IPS DF 19.7 (cell line): ENCODE data around the gene DAPK2.
"Not testable (repeated sequence)": the region's sequence is repeated elsewhere in the genome, so short reads cannot be mapped to it uniquely, and the experiment has no call there.

Source experiments
- DNase-seq: peaks from one replicate; pipeline ENCODE4 v3.0.0-alpha.2; 2013; ENCODE audit warnings: low read depth, low spot score

DAPK2 gene

GRCh38 chr15:64053674-64054073 is 7.4 kb upstream of the DAPK2 start:
- not testable (repeated sequence) for DNase-seq

- DNase-seq, result no peak
Observed at GRCh38 chr15:64052925-64053491, 6.7 kb upstream of the DAPK2 start.

GRCh38 chr15:64051407-64052259 is 5.3 kb upstream of the DAPK2 start:
- DNase-seq, result no peak

- no peak for DNase-seq
Observed at GRCh38 chr15:64051093-64051402, 4.8 kb upstream of the DAPK2 start.

GRCh38 chr15:64050281-64051092 is 4.2 kb upstream of the DAPK2 start:
- no peak for DNase-seq

GRCh38 chr15:64048781-64049460 is 2.6 kb upstream of the DAPK2 start:
- no peak for DNase-seq

- DNase-seq, result no peak
Observed at GRCh38 chr15:64045774-64046420, 388 bp downstream of the DAPK2 start.

GRCh38 chr15:64045101-64045435 is 1.2 kb downstream of the DAPK2 start:
- DNase-seq, result no peak

GRCh38 chr15:64044300-64045100 is 1.8 kb downstream of the DAPK2 start:
- no peak for DNase-seq

- DNase-seq, result peak; percentile 20
Observed at GRCh38 chr15:64038878-64039610, 7.2 kb downstream of the DAPK2 start.

- DNase-seq, result no peak
Observed at GRCh38 chr15:64037966-64038365, 8.3 kb downstream of the DAPK2 start.

- no peak for DNase-seq
Observed at GRCh38 chr15:64037116-64037515, 9.2 kb downstream of the DAPK2 start.

- no peak for DNase-seq
Observed at GRCh38 chr15:64035525-64035924, 10.8 kb downstream of the DAPK2 start.

GRCh38 chr15:64034519-64034918 is 11.8 kb downstream of the DAPK2 start:
- no peak for DNase-seq

GRCh38 chr15:64032329-64032728 is 14.0 kb downstream of the DAPK2 start:
- DNase-seq, result no peak

GRCh38 chr15:64030123-64030522 is 16.2 kb downstream of the DAPK2 start:
- no peak for DNase-seq

- DNase-seq, result no peak
Observed at GRCh38 chr15:64029633-64030032, 16.7 kb downstream of the DAPK2 start.

GRCh38 chr15:64029110-64029509 is 17.2 kb downstream of the DAPK2 start:
- DNase-seq, result no peak

- DNase-seq, result no peak
Observed at GRCh38 chr15:64026591-64026990, 19.7 kb downstream of the DAPK2 start.
